Stomach (tissue), 4 donors: ENCODE data around the gene KHDC4.

ENCODE experiments used
- CTCF ChIP-seq, 7 experiments: fragments of 450-650 bp in 4 of 7; fragments of 200-600 bp in 3 of 7; sonication (generic) in 3 of 7; IDR thresholded peaks; one replicate each; pipeline ENCODE4 v1.5.1; 2016 to 2019; ENCODE audit warnings: antibody characterized with exemption in 7 of 7, control low read depth in 2 of 7, mild to moderate bottlenecking in 1 of 7
- EP300 ChIP-seq: sonication (generic); formaldehyde crosslinking; IDR thresholded peaks from one replicate; pipeline ENCODE4 v1.6.1; 2017; ENCODE audit warnings: antibody characterized with exemption
- POLR2A ChIP-seq, 4 donors: fragments of 450-650 bp; IDR thresholded peaks; one replicate each; pipeline ENCODE4 v1.6.1; 2016; ENCODE audit warnings: antibody characterized with exemption in 4 of 4, control low read depth in 2 of 4, mild to moderate bottlenecking in 1 of 4, moderate library complexity in 1 of 4
- POLR2AphosphoS5 ChIP-seq, 3 donors: sonication (generic); formaldehyde crosslinking; IDR thresholded peaks; one replicate each; pipeline ENCODE4 v1.6.1; 2016; ENCODE audit warnings: antibody characterized with exemption in 3 of 3

- TF ChIP-seq POLR2AphosphoS5 (IDR thresholded peaks at IDR 0.05) (no peak), CTCF (IDR thresholded peaks at IDR 0.05) (no peak), POLR2A (IDR thresholded peaks at IDR 0.05) (no peak), EP300 (no peak)
These were observed 43.6 kb upstream of the KHDC4 start for GRCh38 chr1:155977690-155978324.
